Neural cell (in vitro differentiated cells): Measurements from ENCODE around the gene SERTAD2. TPM values are rescaled to one million over a fixed set of nuclear protein-coding genes. Genes with fewer than 3 reads are reported as not detected.

Experiments
- H2AFZ ChIP-seq: fragments of 200-600, 300-800 bp; sonication (generic), shearing (Covaris generic); 2 replicates; pipeline ENCODE4 v1.6.0; 2014; ENCODE audit warnings: low read depth, mild to moderate bottlenecking, antibody characterized with exemption, low read length, moderate library complexity
- H3F3A ChIP-seq: fragments of 200-600 bp; shearing (Covaris generic); 2 replicates; pipeline ENCODE4 v1.6.1; 2016; ENCODE audit warnings: mild to moderate bottlenecking, moderate library complexity, mixed read lengths, antibody characterized with exemption, low read length; ENCODE audit not compliant: insufficient read depth, poor library complexity, severe bottlenecking
- H3K27ac ChIP-seq: fragments of 200-600, 300-800 bp; sonication (generic), shearing (Covaris generic); 2 replicates; pipeline ENCODE4 v1.5.1; 2014; ENCODE audit warnings: mild to moderate bottlenecking, low read length, moderate library complexity
- H3K27me3 ChIP-seq: fragments of 300-800, 200-600 bp; sonication (generic), shearing (Covaris generic); 2 replicates; pipeline ENCODE4 v1.6.0; 2014; ENCODE audit warnings: mild to moderate bottlenecking, low read depth, low read length, moderate library complexity; ENCODE audit not compliant: insufficient read depth
- H3K36me3 ChIP-seq: fragments of 300-800, 200-600 bp; sonication (generic), shearing (Covaris generic); 2 replicates; pipeline ENCODE4 v1.5.1; 2014; ENCODE audit warnings: mild to moderate bottlenecking, antibody characterized with exemption, low read length, moderate library complexity; ENCODE audit not compliant: insufficient read depth
- H3K4me2 ChIP-seq: fragments of 300-800, 200-600 bp; sonication (generic), shearing (Covaris generic); 2 replicates; pipeline ENCODE4 v1.6.0; 2014; ENCODE audit warnings: mild to moderate bottlenecking, low read length
- H3K4me3 ChIP-seq: fragments of 300-800, 200-600 bp; sonication (generic), shearing (Covaris generic); 2 replicates; pipeline ENCODE4 v1.5.1; 2014; ENCODE audit warnings: mild to moderate bottlenecking, low read length, moderate library complexity
- H3K79me2 ChIP-seq: fragments of 200-600 bp; shearing (Covaris generic); replicated peaks from 2 replicates; pipeline ENCODE4 v1.6.0; 2014; ENCODE audit warnings: mild to moderate bottlenecking, low read length, moderate library complexity; ENCODE audit not compliant: insufficient read depth
- H3K9ac ChIP-seq: fragments of 300-800, 200-600 bp; sonication (generic), shearing (Covaris generic); 2 replicates; pipeline ENCODE4 v1.6.1; 2016; ENCODE audit warnings: mild to moderate bottlenecking, low read length, mixed read lengths
- H3K9me2 ChIP-seq: fragments of 200-600 bp; shearing (Covaris generic); 2 replicates; pipeline ENCODE4 v1.6.1; 2016; ENCODE audit warnings: mild to moderate bottlenecking, low read length, mixed read lengths; ENCODE audit not compliant: insufficient read depth
- H3K9me3 ChIP-seq: fragments of 200-600, 300-800 bp; sonication (generic), shearing (Covaris generic); 2 replicates; pipeline ENCODE4 v1.6.1; 2016; ENCODE audit warnings: mild to moderate bottlenecking, mixed run types, low read length, moderate library complexity, mixed read lengths
- H4K20me1 ChIP-seq: fragments of 200-600 bp; shearing (Covaris generic); 2 replicates; pipeline ENCODE4 v1.6.1; 2016; ENCODE audit warnings: mild to moderate bottlenecking, mixed run types; ENCODE audit not compliant: insufficient read depth
- CTCF ChIP-seq: fragments of 450-650 bp; IDR thresholded peaks from 2 replicates; pipeline ENCODE4 v1.5.1; 2014; ENCODE audit warnings: antibody characterized with exemption, mild to moderate bottlenecking, moderate library complexity; ENCODE audit not compliant: poor library complexity, severe bottlenecking
- EP300 ChIP-seq: fragments of 450-650 bp; conservative IDR thresholded peaks from 2 replicates; pipeline ENCODE4 v1.6.1; 2014; ENCODE audit warnings: antibody characterized with exemption, mild to moderate bottlenecking, moderate library complexity; ENCODE audit not compliant: poor library complexity, severe bottlenecking
- EZH2 ChIP-seq: fragments of 200-600, 300-800 bp; shearing (Covaris generic), sonication (generic); IDR thresholded peaks from 2 replicates; pipeline ENCODE4 v1.6.1; 2014; ENCODE audit warnings: antibody characterized with exemption, low read length, borderline replicate concordance, mild to moderate bottlenecking; ENCODE audit not compliant: insufficient read depth, poor library complexity, severe bottlenecking
- MXI1 ChIP-seq: fragments of 450-650 bp; conservative IDR thresholded peaks from 2 replicates; pipeline ENCODE4 v1.6.1; 2014; ENCODE audit warnings: antibody characterized with exemption, mild to moderate bottlenecking; ENCODE audit not compliant: poor library complexity, severe bottlenecking
- POLR2AphosphoS5 ChIP-seq: IDR thresholded peaks from 2 replicates; pipeline ENCODE4 v1.6.1; 2012
- RAD21 ChIP-seq: fragments of 450-650 bp; conservative IDR thresholded peaks from 2 replicates; pipeline ENCODE4 v1.6.1; 2014; ENCODE audit warnings: antibody characterized with exemption, mild to moderate bottlenecking, moderate library complexity
- REST ChIP-seq: IDR thresholded peaks from 2 replicates; pipeline ENCODE4 v1.6.1; 2012; ENCODE audit warnings: borderline replicate concordance
- SMC3 ChIP-seq: fragments of 450-650 bp; conservative IDR thresholded peaks from 2 replicates; pipeline ENCODE4 v1.6.1; 2014; ENCODE audit warnings: antibody characterized with exemption, mild to moderate bottlenecking, moderate library complexity; ENCODE audit not compliant: poor library complexity
- TAF1 ChIP-seq: IDR thresholded peaks from 2 replicates; pipeline ENCODE4 v1.6.1; 2012; ENCODE audit warnings: low read depth
- polyA plus RNA-seq: library from polyadenylated mRNA; depleted of rRNA; stranded (reverse); fragments of >200 nt; gene quantifications from 2 replicates; pipeline ENCODE4 v1.2.3, GENCODE V29; 2014

Gene SERTAD2
- polyA plus RNA-seq, 1 donor from 2014 or later = 4.7 TPM

GRCh38 chr2:64638502-64639120, 15.1 kb downstream of the SERTAD2 start:
- H3K27ac ChIP-seq = no peak overlapping the region
- H3K36me3 ChIP-seq = peaks cover 4% of the 10 kb centered on the region
- no peaks in the 10 kb centered on the region for H4K20me1 ChIP-seq
- no peak overlapping the region for H3K9ac ChIP-seq
- H3K9me3 ChIP-seq = no peaks in the 10 kb centered on the region
- no peaks in the 10 kb centered on the region for H3K9me2 ChIP-seq
- H3K4me2 ChIP-seq = no peak overlapping the region
- H2AFZ ChIP-seq = no peak overlapping the region
- peaks cover 37% of the 10 kb centered on the region for H3K79me2 ChIP-seq
- no peaks in the 10 kb centered on the region for H3F3A ChIP-seq
- no peaks in the 10 kb centered on the region for H3K27me3 ChIP-seq
- TF ChIP-seq MXI1 = no peak
- no peak for TF ChIP-seq RAD21
- TF ChIP-seq CTCF = no peak
- TF ChIP-seq POLR2AphosphoS5 = no peak
- no peak for TF ChIP-seq REST
- no peak for TF ChIP-seq TAF1
- TF ChIP-seq SMC3 = no peak
- no peak for TF ChIP-seq EP300
- TF ChIP-seq EZH2 = no peak
- no peak overlapping the region for H3K4me3 ChIP-seq

GRCh38 chr2:64637931-64638330, 15.8 kb downstream of the SERTAD2 start:
- H3K4me2 ChIP-seq = no peak overlapping the region
- no peak for TF ChIP-seq RAD21
- TF ChIP-seq CTCF = no peak
- TF ChIP-seq SMC3 = no peak
- no peak for TF ChIP-seq EP300
- TF ChIP-seq MXI1 = no peak
- no peak for TF ChIP-seq REST
- no peak for TF ChIP-seq TAF1
- TF ChIP-seq POLR2AphosphoS5 = no peak
- TF ChIP-seq EZH2 = no peak
- no peaks in the 10 kb centered on the region for H3F3A ChIP-seq
- H3K36me3 ChIP-seq = peaks cover 4% of the 10 kb centered on the region
- no peaks in the 10 kb centered on the region for H4K20me1 ChIP-seq
- H3K27ac ChIP-seq = no peak overlapping the region
- no peaks in the 10 kb centered on the region for H3K9me2 ChIP-seq
- H3K9me3 ChIP-seq = no peaks in the 10 kb centered on the region
- H2AFZ ChIP-seq = no peak overlapping the region
- H3K27me3 ChIP-seq = no peaks in the 10 kb centered on the region
- H3K79me2 ChIP-seq = peaks cover 32% of the 10 kb centered on the region
- no peak overlapping the region for H3K4me3 ChIP-seq
- H3K9ac ChIP-seq = no peak overlapping the region
